GM12875 (cell line): ENCODE data around the gene GMPPA.

Source experiments
- H3K4me3 ChIP-seq: one replicate; pipeline ENCODE4 v1.5.1; 2011; ENCODE audit warnings: low read depth, low read length, control low read depth
- TF ChIP-seq, protein P1 (sequence below): IDR thresholded peaks from 2 replicates; pipeline ENCODE4 v1.5.1; 2011; ENCODE audit warnings: low read depth, mild to moderate bottlenecking, control low read depth, inconsistent platforms, low read length, moderate library complexity, borderline replicate concordance; ENCODE audit not compliant: insufficient read depth

GMPPA gene

GRCh38 chr2:219531639-219532377 is 33.1 kb downstream of the GMPPA start:
- H3K4me3 ChIP-seq = no peak overlapping the region
- TF ChIP-seq, protein P1, sequence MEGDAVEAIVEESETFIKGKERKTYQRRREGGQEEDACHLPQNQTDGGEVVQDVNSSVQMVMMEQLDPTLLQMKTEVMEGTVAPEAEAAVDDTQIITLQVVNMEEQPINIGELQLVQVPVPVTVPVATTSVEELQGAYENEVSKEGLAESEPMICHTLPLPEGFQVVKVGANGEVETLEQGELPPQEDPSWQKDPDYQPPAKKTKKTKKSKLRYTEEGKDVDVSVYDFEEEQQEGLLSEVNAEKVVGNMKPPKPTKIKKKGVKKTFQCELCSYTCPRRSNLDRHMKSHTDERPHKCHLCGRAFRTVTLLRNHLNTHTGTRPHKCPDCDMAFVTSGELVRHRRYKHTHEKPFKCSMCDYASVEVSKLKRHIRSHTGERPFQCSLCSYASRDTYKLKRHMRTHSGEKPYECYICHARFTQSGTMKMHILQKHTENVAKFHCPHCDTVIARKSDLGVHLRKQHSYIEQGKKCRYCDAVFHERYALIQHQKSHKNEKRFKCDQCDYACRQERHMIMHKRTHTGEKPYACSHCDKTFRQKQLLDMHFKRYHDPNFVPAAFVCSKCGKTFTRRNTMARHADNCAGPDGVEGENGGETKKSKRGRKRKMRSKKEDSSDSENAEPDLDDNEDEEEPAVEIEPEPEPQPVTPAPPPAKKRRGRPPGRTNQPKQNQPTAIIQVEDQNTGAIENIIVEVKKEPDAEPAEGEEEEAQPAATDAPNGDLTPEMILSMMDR = no peak

- TF ChIP-seq, protein P1 = no peak
- no peak overlapping the region for H3K4me3 ChIP-seq
Observed at GRCh38 chr2:219532378-219532649, 33.6 kb downstream of the GMPPA start.

DNA sequence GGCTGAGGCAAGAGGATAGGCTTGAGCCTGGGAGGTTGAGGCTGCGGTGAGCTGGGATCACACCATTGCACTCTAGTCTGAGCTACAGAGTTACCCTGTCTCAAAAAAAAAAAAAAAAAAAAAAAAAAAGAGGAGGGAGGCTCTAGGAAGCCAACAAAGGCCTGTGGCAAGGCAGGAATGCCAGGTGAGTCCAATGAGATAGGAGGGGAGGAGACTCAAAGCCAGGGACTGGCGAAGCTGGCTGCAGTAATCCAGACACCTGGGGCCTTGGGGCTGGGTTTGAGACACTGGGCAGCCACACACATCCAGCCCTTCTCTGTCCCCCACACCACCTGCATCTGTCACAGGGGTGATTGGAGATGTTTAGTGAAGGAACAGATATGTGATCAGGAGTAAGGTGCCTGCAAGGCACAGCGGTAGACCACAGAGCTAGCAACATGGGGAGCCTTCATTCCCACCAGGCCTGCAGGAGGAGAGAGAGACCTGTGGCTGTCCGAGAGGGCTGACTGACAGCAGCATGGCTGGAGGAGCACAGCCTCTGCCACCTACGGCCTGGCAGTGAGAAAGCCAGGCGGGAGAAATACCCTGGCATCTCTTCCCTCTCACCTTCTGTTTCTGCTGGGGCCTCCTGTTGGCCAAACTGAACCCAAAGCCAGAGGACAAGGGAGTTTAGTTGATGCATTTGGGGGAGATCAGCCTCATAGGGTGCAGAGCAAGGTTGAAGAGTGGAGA is 35.4 kb downstream of the GMPPA start:
- no peak overlapping the region for H3K4me3 ChIP-seq
- TF ChIP-seq, protein P1 = no peak

DNA sequence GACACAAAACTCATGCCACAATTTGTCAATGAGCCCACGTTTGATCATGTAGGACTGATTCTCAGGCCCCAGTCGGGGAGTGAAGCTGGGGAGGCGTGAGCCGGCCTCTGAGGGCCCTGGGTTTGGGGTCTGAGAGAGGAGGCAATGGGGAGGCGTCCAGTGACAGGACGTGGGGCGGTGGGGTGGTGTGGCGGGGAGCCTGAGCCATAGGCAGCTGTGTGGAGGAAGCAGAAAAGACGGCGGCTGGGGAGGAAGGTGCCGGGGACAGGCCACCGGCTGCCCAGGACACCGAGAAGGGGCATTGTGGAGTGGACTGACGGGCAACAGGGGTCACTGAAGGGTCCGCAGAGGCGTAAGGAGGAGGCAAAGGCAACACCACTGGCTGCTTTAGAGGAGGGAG is 37.7 kb downstream of the GMPPA start:
- TF ChIP-seq, protein P1 = no peak
- H3K4me3 ChIP-seq = no peak overlapping the region

- H3K4me3 ChIP-seq = no peak overlapping the region
- TF ChIP-seq, protein P1 = no peak
Observed at GRCh38 chr2:219536967-219537366, 38.3 kb downstream of the GMPPA start.

- TF ChIP-seq, protein P1 = no peak
- H3K4me3 ChIP-seq = no peak overlapping the region
Observed at GRCh38 chr2:219537657-219538488, 39.2 kb downstream of the GMPPA start.
